K562 (cell line): ENCODE results near the gene NME4. TPM values are rescaled to one million over a fixed set of nuclear protein-coding genes. Genes with fewer than 3 reads are reported as not detected.

Experiments
- C11orf30 ChIP-seq: fragments of 450-650 bp; IDR thresholded peaks from 2 replicates; pipeline ENCODE4 v1.6.1; 2016; ENCODE audit warnings: low read depth, mild to moderate bottlenecking
- CBFA2T3 ChIP-seq: fragments of 450-650 bp; IDR thresholded peaks from 2 replicates; pipeline ENCODE4 v1.6.1; 2017
- EHMT2 ChIP-seq: fragments of 450-650 bp; IDR thresholded peaks from 2 replicates; pipeline ENCODE4 v1.6.1; 2018; ENCODE audit warnings: antibody characterized with exemption
- FOXJ2 ChIP-seq: fragments of 200-800 bp; sonication (Bioruptor generic); IDR thresholded peaks from 2 replicates; pipeline ENCODE4 v1.6.1; 2016; ENCODE audit warnings: missing genetic modification characterization, missing compliant biosample characterization
- GABPB2 ChIP-seq: fragments of 250-450 bp; sonication (Bioruptor Pico); conservative IDR thresholded peaks from 2 replicates; pipeline ENCODE4 v1.5.1; 2021; ENCODE audit warnings: mild to moderate bottlenecking
- HLTF ChIP-seq: fragments of 450-650 bp; IDR thresholded peaks from 2 replicates; pipeline ENCODE4 v1.6.1; 2016
- HNRNPUL1 ChIP-seq: fragments of 200-400 bp; formaldehyde crosslinking; IDR thresholded peaks from 2 replicates; pipeline ENCODE4 v1.6.1; 2017; ENCODE audit warnings: low read length
- IRF9 ChIP-seq: fragments of 450-650 bp; IDR thresholded peaks from 2 replicates; pipeline ENCODE4 v1.6.1; 2016; ENCODE audit warnings: missing biosample characterization, missing genetic modification characterization
- MAZ ChIP-seq, 2 experiments: fragments of 450-650 bp in 1 of 2; sonication (generic) in 1 of 2; formaldehyde crosslinking; IDR thresholded peaks in 1 of 2; conservative IDR thresholded peaks in 1 of 2; 2 replicates each; pipeline versions ENCODE4 v1.4.0 to v1.5.0; 2020; ENCODE audit warnings: mild to moderate bottlenecking in 1 of 2, missing genetic modification reagents in 1 of 2
- NR2C2 ChIP-seq, 2 experiments: fragments of 200-800 bp in 1 of 2; sonication (Bioruptor generic) in 1 of 2; sonication (generic) in 1 of 2; formaldehyde crosslinking in 1 of 2; IDR thresholded peaks; 2 replicates each; pipeline versions ENCODE4 v1.6.1 to v1.8.0; 2016 to 2022; ENCODE audit warnings: mild to moderate bottlenecking in 1 of 2, missing compliant biosample characterization in 1 of 2, missing genetic modification characterization in 1 of 2, missing genetic modification reagents in 1 of 2
- NRF1 ChIP-seq, 2 experiments: fragments of 450-650 bp; IDR thresholded peaks in 1 of 2; conservative IDR thresholded peaks in 1 of 2; 2 replicates each; pipeline ENCODE4 v1.6.1; 2014; ENCODE audit warnings: mild to moderate bottlenecking in 2 of 2
- POLR2B ChIP-seq: fragments of 450-650 bp; IDR thresholded peaks from 2 replicates; pipeline ENCODE4 v1.6.1; 2018; ENCODE audit warnings: low read depth; ENCODE audit not compliant: partially characterized antibody
- RBM25 ChIP-seq: fragments of 200-400 bp; formaldehyde crosslinking; IDR thresholded peaks from 2 replicates; pipeline ENCODE4 v1.6.1; 2018; ENCODE audit warnings: low read length, low read depth, moderate library complexity; ENCODE audit not compliant: severe bottlenecking
- SIN3A ChIP-seq, 2 experiments: fragments of 150-350 bp in 1 of 2; IDR thresholded peaks; 2 replicates each; pipeline ENCODE4 v1.6.1; 2011 to 2016; ENCODE audit warnings: borderline replicate concordance in 2 of 2, low read depth in 2 of 2, low read length in 2 of 2, mild to moderate bottlenecking in 2 of 2, moderate library complexity in 2 of 2; ENCODE audit not compliant: control insufficient read depth in 1 of 2
- SRSF9 ChIP-seq: fragments of 200-400 bp; formaldehyde crosslinking; IDR thresholded peaks from 2 replicates; pipeline ENCODE4 v1.6.1; 2017; ENCODE audit warnings: low read depth, low read length, borderline replicate concordance
- ZEB2 ChIP-seq: fragments of 450-650 bp; IDR thresholded peaks from 2 replicates; pipeline ENCODE4 v1.6.1; 2016
- ZHX1 ChIP-seq: fragments of 150-350 bp; conservative IDR thresholded peaks from 2 replicates; pipeline ENCODE4 v1.6.1; 2014; ENCODE audit warnings: low read length
- ZNF76 ChIP-seq: fragments of 250-450 bp; sonication (Bioruptor Pico); IDR thresholded peaks from 2 replicates; pipeline ENCODE4 v1.4.0; 2020; ENCODE audit warnings: mild to moderate bottlenecking, moderate library complexity, borderline replicate concordance
- polyA plus RNA-seq, 8 experiments: library from polyadenylated mRNA; depleted of rRNA in 4 of 8; stranded (reverse) in 5 of 8; unstranded in 3 of 8; fragments of >200 nt; fragmentation: Nextera tagmentation in 2 of 8; fragmentation: Illumina TruSeq in 1 of 8; extraction: Ambion mirVana in 2 of 8; extraction: Trizol in 1 of 8; gene quantifications; 2 replicates each; pipeline versions ENCODE4 v1.2.1 to v1.2.3, GENCODE V29; 2011 to 2014; ENCODE audit warnings: inconsistent platforms in 1 of 8, missing spikeins in 1 of 8
- total RNA-seq, 7 experiments: library from RNA; depleted of rRNA in 6 of 7; stranded (reverse); fragments of >200 nt in 6 of 7; fragmentation: Illumina TruSeq in 2 of 7; extraction: Trizol in 2 of 7; gene quantifications; 2 replicates each; pipeline versions ENCODE4 v1.2.1 to v1.2.3, GENCODE V29; 2011 to 2021; ENCODE audit warnings: low replicate concordance in 1 of 7
- TF ChIP-seq, protein P1 (sequence below): fragments of 250-450 bp; sonication (Bioruptor Pico); IDR thresholded peaks from 2 replicates; pipeline ENCODE4 v1.8.0; 2021; ENCODE audit warnings: borderline replicate concordance, mild to moderate bottlenecking, moderate library complexity; ENCODE audit not compliant: poor library complexity, severe bottlenecking
- TF ChIP-seq, protein P2 (sequence below): fragments of 250-450 bp; sonication (Bioruptor Pico); IDR thresholded peaks from 2 replicates; pipeline ENCODE4 v1.4.0; 2020; ENCODE audit warnings: mild to moderate bottlenecking, moderate library complexity, borderline replicate concordance

NME4 gene
- total and polyA plus RNA-seq, 9 of the 15 experiments (the other 6 are each of a cell fraction or from before 2014, with no cell fraction given) = 15.4 to 264 (median 139) TPM

DNA sequence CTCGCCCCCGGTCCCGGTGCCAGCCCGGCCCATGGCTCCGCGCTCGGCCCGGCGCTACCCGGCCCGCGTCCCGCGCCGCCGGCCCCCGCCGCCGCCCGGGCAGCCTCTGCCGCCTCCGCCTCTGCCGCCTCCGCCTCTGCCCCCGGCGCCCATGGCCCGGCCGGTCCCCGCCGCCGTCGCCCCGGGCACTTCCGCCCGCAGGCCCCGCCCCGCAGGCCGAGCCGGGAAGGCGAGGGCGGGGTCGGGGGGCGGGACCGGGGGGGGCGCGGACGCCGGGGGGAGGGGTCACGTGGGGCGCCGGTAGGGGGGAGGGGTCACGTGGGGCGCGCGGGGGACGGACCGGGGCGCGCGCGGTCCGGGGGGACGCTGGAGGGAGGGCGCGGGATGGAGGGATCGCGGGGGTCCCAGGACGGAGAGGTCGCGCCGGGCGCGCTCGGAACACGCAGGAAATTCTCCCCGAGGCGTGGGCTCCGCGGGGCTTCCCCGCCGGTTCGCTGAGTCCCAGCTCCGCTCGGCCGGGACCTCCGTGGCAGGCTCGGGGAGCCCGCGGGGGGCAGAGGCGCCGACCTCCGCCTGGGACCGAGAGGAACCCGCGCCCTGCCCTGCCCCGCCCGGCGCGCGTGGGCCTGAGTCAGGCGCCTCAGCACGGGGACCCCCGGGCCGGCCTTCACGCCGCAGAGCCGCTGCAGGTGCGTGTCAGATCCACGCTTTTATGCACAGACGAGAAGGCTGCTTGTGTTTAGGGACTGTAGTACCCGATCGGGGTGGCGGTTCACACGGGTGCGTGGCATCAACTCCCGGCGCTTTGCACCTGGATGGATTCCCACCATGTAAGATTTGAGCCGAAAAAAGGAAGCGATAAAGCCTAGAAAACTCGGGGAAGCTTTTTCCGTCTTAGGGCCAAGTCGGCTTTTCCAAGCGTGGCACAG is 14.9 kb upstream of the NME4 start, which contains the start of gene PGAP6 (continued):
- TF ChIP-seq POLR2B (peak; percentile 21), HLTF (no peak), NRF1 (conservative IDR thresholded peaks at IDR 0.05 in 1 of 2, IDR thresholded peaks at IDR 0.05 in 1 of 2) (no peak), ZNF76 (CRISPR knock-in tag) (no peak), IRF9 (tag) (no peak), GABPB2 (CRISPR knock-in tag) (no peak), C11orf30 (no peak), ZEB2 (no peak), SIN3A (IDR thresholded peaks at IDR 0.05; ENCODE audit: borderline replicate concordance in 2 of 2, control insufficient read depth in 1 of 2, low read depth in 2 of 2, low read length in 2 of 2) (no peak; a peak in 1 of 4 replicates), CBFA2T3 (no peak), SRSF9 (no peak), MAZ (CRISPR knock-in tag; conservative IDR thresholded peaks at IDR 0.05 in 1 of 2, IDR thresholded peaks at IDR 0.05 in 1 of 2) (peak; percentile 51 to 76; a peak in 3 of 4 replicates), HNRNPUL1 (no peak), NR2C2 (CRISPR knock-in tag; IDR thresholded peaks at IDR 0.05) (no peak), NR2C2 (tag; IDR thresholded peaks at IDR 0.05) (peak; percentile 48; the same call in 1 of the 2 replicates), RBM25 (no peak), FOXJ2 (tag) (no peak), ZHX1 (no peak), EHMT2 (no peak)
- TF ChIP-seq, protein P1, sequence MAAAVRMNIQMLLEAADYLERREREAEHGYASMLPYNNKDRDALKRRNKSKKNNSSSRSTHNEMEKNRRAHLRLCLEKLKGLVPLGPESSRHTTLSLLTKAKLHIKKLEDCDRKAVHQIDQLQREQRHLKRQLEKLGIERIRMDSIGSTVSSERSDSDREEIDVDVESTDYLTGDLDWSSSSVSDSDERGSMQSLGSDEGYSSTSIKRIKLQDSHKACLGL (CRISPR knock-in tag) = no peak
- TF ChIP-seq, protein P2, sequence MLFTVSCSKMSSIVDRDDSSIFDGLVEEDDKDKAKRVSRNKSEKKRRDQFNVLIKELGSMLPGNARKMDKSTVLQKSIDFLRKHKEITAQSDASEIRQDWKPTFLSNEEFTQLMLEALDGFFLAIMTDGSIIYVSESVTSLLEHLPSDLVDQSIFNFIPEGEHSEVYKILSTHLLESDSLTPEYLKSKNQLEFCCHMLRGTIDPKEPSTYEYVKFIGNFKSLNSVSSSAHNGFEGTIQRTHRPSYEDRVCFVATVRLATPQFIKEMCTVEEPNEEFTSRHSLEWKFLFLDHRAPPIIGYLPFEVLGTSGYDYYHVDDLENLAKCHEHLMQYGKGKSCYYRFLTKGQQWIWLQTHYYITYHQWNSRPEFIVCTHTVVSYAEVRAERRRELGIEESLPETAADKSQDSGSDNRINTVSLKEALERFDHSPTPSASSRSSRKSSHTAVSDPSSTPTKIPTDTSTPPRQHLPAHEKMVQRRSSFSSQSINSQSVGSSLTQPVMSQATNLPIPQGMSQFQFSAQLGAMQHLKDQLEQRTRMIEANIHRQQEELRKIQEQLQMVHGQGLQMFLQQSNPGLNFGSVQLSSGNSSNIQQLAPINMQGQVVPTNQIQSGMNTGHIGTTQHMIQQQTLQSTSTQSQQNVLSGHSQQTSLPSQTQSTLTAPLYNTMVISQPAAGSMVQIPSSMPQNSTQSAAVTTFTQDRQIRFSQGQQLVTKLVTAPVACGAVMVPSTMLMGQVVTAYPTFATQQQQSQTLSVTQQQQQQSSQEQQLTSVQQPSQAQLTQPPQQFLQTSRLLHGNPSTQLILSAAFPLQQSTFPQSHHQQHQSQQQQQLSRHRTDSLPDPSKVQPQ (CRISPR knock-in tag) = no peak
